ENCODE data around the gene TLK1.
"Not testable (repeated sequence)": the region's sequence is repeated elsewhere in the genome, so short reads cannot be mapped to it uniquely, and the experiment has no call there.

Gene TLK1

DNA sequence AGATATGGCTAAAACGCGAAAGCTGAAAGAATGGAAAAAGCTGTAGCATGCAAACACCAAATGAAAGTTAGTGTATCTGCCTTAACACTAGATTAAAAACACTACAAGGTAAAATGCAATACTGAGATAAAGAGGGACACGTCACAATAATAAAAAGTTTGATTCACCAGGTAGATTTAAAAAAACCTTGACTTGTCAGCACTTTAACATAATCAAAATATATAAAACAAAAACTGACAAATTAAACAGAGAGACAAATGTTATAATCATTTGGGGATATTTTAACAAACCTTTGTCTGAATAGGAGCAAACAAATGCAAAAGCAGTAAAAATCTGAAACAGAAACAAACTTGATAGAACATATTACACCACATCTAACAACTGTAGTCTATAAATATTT, 18.3 kb downstream of the TLK1 start:
- no peak for DNase-seq

DNA sequence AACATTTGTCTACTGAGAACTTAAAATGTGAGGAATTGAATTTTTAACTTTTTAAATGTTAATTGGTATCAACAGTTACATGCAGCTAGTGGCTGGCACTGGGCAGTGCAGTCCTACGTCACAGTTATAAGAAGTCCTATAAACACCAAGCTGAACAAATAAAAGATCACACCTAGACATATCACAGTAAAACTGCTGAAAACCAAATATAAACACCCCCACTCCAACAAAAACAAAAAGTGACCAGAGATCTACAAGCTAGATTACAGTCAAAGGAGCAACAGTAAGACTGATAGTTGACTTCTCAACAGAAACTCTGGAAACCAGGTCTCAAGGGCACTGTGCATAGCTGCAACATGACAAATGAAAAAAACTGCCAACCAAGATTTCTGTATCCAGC, 19.4 kb downstream of the TLK1 start:
- peak; percentile 45 for DNase-seq

DNA sequence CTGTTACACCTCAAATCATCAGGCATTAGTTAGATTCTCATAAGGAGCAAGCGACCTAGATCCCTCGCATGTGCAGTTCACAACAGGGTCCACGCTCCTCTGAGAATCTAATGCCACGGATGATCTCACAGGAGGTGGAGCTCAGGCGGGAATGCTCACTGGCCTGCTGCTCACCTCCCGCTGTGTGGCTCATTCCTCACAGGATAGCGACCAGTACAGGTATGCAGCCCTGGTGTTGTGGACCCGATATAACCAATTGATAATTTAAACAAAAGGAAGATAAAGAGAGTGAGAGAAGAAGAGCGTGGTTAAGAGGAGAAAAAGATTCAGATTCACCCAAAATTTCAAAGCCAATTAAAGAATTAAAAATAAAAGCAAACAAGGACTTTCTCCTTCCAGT, 20.8 kb downstream of the TLK1 start:
- no peak for DNase-seq

DNA sequence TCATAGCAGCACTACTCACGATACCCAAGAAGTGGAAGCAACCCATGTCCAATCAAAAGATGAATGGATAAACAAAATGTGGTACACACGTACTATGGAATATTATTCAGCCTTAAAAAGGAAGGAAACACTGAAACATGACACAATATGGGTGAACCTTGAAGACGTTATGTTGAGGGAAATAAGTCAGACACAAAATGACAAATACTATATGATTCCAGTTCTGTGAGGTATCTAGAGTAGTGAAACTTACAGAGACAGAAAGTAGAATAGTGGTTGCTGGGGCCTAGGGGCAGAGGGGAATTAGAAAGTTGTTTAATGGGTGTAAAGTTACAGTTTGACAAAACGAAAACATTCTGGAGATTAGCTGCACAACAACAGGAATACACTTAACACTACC, 24.7 kb downstream of the TLK1 start:
- DNase-seq, result no peak

DNA sequence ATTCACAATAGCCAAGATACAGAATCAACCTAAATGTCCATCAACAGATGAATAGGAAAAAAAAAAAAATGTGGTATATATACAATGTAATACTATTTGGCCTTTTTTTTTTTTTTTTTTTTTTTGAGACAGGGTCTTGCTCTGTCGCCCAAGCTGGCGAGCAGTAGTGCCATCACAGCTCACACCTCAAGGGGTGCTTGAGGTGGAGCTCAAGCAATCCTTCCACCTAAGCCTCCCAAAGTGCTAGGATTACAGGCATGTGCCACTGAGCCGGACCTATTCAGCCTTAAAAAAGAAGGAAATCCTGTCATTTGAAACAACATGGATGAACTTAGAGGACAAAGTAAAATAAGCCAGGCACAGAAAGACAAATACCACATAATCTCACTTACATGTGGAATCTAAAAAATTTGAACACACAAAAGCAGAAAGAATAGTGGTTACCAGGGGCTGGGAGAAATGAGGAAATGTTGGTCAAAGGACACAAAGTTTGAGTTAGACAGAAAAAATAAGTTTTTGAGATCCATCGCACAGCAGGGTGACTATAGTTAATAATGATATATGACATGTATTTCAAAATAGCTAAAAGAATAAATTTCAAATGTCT, 26.0 kb downstream of the TLK1 start:
- peak; percentile 45 for DNase-seq

DNA sequence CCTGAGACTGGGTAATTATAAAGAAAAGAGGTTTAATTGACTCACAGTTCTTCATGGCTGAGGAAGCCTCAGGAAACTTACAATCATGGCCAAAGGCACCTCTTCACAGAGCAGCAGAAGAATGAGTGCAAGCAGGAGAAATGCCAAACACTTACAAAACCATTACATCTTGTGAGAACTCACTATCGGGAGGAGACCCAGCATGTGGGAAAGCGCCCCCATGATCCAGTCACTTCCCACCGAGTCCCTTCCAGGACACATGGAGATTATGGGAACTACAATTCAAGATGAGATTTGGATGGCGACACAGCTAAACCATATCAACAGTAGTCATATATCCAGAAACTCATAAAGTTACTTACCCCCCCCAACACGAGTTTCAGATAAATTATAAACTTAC, 28.6 kb downstream of the TLK1 start:
- DNase-seq, result no peak

DNA sequence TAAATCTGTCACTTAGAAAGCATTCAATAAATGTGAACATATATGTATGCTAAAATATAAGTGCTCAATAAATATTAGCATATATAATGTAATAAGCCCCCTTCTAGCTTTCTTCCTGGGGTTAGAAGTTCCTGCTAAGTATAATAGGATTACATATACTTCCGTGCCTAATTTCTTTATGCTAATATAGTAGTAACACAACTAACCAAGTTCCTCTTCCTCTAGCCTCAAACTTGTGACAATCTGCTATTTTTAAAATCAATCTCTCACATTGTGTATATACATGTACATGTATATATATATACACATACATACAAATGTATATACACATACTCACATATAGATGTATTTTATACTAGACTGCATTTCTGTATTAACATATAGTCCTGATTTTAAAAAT, 32.2 kb downstream of the TLK1 start:
- DNase-seq, result no peak

DNA sequence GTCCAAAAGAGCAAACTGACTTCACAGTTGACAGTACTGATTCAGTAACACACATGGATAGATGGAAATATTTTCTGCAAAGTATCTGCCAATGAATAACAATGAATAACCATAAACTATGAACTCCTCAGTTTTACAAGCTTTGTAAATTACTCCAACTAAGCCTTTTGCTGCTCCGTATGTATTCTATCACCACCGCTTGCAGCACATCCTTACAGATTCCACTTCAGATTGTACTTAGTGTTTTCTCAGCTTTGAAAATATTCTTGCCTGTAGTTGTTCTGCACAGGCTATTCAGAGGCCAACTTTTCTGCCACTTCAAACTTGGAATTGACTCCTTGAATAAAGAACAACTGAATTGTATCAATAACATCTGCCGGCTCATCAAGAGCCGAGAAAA, 36.2 kb downstream of the TLK1 start:
- DNase-seq, result no peak

DNA sequence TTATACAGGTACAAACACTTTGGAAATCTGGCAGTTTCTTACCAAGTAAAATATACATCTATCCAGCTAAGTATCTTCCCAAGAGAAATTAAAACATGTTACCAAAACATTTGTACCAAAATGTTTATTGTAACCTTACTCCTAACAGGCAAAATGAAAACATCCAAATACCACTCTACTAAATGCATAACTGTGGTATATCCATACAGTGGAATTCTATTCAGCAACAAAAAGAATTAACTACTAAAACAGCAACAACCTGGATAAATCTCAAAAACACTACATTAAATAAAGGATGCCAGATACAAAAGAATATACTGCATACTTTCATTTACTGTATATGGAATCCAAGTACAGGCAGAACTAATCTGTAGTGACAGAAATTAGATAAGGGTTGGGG, 51.1 kb downstream of the TLK1 start:
- DNase-seq, result no peak

DNA sequence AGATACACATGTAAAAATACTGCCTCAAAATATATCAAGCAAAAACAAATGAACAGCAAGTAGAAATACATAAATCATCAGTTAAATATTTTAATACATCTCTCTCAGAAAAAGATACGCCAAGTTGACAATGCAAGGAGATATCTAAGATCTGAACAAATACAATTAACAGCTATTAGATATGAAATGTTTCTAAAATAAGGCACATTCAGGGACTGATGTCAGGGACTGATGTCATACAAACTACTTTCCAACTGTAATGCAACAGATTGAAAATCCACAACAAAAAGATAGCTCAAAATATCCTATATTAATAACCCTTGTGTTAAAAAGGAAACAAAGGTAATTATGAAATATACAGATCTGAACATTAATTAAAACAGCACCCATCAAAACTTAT, 51.7 kb downstream of the TLK1 start:
- DNase-seq, result no peak

DNA sequence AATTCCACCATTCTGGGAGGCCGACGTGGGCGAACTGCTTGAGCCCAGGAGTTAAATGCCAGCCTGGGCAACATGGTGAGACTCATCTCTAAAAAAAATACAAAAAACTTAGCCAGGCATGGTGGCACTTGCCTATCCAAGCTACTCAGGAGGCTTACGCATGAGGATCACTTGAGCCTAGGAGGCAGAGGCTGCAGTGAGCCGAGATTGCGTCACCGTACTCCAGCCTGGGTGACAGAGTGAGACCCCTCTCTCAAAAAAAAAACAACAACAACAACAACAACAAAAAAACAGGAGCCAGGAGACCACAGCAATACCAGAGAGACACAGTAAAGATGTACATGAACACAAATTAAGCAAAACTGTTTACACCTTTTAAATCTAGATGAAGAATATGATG, 52.9 kb downstream of the TLK1 start:
- no peak for DNase-seq

DNA sequence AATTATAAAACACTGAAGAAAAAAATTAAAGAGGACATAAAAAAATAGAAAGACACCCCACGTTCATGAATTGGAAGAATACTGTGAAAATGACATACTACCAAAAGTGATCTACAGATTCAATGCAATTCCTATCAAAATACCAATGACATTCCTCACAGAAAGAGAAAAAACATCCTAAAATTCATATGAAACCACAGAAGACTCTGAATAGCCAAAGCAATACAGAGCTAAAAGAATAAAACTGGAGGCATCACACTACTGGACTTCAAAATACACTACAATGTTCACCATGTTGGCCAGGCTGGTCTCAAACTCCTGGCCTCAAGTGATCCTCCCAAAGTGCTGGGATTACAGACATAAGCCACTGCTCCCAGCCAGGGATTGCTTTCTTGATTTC, 56.3 kb downstream of the TLK1 start:
- peak; percentile 52 for DNase-seq

DNA sequence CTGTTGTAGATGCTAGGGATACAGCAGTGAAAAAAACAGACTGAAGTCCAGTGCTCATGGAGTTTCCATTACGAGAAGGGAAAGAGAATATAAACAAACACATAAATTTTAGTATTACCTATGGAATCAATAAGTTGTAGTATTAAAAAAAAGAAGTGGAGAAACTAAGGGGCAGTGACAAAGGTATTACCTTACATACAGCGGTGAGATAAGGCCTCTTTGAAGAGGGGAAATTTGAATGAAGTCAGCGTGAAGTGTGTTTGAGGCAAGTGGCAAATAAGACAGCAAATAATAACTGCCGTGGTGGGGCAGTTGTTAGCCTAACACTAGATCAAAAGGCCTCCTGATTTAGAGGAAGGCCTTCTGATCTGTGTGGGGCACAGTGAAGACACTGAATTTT, 57.9 kb downstream of the TLK1 start:
- DNase-seq, result no peak

DNA sequence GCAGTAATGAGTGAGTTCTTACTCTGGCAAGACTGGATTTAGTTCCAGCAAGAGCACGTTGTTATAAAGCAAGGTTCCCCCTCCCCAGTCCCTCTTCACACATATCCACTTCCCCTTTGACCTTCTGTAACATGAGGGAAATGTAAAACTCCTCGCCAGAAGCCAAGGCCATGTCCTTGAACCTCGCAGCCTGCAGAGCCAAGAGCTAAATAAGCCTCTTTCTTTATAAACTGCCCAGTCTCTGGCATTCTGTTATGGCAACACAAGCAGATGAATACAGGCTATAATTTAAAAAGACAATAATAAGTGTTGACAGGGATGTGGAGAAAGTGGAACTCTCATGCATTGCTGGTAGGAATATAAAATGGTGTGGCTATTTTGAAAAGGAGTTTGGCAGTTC, 60.3 kb downstream of the TLK1 start:
- DNase-seq, result no peak

DNA sequence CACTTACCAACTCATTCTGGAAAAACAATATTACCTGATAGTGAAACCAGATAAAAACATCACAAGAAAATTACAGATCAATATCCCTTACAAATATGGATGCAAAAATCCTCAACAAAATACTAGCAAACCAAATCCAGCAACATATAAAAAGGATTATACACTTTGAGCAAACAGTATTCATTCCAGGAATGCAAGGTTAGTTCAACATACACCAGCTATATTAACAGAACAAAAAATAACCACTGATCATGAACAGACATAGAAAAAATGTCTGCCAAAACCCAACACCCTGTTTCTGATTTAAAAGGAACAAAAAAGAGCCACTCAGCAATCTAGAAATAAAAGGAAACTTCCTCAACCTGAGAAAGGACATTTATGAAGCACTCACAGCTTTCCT, 62.1 kb downstream of the TLK1 start:
- DNase-seq, result no peak

DNA sequence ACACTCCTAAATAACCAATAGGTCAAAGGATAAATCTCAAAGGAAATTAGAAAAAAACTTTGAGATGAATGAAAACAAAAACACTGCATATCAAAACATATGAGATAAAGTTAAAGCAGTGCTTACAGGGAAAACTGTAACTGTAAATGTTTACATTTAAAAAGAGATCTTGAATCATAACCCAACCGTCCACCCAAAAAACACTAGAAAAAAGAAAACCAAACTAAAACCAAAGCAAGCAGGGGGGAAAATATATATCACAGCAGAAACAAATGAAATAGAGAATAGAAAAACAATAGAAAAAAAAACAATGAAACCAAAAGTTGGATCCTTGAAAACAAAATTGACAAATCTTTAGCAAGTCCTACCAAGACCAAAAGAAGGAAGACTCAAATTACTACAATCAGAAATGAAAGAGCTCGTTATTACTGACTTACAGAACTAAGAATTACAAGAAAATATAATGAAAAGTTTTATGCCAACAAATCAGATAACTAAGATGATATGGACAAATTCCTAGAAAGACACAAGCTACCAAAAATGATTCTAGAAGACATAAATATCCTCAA, 65.6 kb downstream of the TLK1 start:
- no peak for DNase-seq

DNA sequence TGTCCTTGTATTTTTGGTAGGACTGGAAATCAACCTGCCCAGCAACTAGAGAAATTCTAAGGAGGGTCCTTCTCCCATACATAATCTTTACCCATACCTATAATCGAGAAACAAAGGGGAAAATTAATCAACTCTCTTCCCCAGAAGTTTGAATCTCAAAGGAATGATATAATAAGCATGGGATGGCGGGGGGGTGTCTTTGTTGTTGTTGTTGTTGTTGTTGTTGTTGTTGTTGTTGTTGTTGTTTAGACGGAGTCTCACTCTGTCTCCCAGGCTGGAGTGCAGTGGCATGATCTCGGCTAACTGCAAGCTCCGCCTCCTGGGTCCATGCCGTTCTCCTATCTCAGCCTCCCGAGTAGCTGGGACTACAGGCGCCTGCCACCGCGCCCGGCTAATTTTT, 69.2 kb downstream of the TLK1 start:
- DNase-seq, result not testable (repeated sequence)

DNA sequence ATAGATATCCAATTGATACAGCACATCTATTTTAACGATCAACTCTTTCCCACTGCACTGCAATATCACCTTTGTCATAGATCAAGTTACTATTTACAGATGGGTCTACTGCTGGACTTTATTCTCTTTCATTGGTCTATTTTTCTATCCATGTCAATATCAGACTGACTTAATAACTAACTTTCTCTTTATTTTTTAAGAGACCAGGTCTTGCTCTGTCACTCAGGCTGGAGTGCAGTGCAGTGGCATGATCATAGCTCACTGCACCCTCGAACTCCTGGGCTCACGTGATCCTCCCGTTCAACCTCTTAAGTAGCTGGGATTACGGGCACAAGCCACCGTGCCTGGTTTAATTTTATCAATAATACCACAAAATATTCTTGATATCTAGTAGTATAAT, 71.2 kb downstream of the TLK1 start:
- no peak for DNase-seq

DNA sequence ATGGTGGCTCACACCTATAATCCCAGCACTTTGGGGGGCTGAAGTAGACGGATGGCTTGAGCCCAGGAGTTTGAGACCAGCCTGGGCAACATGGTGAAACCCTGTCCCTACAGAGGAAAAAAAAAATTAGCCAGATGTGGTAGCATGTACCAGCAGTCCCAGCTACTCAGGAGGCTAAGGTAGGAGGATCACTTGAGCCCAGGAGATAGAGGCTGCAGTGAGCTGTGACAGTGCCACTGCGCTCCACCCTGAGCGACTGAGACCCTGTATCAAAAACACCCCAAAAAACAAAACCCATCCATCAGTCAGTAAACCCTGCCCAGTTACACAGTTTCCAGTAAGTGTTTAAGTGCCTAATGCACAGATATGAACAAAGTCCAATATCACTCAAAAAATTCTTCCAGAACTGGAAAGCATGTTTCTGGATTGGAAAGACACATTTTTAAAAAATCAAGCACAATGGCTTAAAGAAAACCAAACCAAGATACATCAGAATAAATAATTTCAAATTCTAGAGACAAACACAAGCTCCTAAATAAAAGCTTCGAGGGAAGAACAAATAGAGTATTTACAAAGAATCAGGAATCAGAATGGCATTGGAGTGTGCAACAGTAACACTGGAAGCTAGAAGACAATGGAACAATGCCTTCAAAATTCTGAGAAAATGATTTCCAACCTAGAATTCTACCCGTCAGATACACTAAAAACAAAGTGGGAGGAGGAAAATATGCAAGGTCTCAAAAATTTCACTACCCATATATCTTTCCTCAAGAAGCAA, 72.4 kb downstream of the TLK1 start:
- DNase-seq, result no peak

DNA sequence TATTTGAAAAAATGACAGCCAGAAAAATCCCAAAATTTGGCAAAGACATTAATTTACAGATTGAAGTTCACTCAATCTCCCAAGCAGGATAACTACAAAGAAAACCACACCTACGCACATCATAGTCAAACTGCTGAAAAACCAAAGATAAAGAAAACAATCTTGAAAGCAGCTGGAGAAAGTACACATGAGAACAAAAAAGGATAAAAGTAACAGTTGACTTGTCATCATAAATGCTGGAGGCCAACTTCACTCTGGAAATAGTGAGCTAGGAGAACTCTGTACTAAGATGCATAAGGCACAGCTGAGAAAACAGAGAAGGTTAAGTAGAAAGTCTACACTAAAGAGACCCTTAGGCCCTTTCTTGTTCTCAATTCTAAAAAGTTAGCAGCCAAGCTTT, 73.1 kb downstream of the TLK1 start:
- no peak for DNase-seq

DNA sequence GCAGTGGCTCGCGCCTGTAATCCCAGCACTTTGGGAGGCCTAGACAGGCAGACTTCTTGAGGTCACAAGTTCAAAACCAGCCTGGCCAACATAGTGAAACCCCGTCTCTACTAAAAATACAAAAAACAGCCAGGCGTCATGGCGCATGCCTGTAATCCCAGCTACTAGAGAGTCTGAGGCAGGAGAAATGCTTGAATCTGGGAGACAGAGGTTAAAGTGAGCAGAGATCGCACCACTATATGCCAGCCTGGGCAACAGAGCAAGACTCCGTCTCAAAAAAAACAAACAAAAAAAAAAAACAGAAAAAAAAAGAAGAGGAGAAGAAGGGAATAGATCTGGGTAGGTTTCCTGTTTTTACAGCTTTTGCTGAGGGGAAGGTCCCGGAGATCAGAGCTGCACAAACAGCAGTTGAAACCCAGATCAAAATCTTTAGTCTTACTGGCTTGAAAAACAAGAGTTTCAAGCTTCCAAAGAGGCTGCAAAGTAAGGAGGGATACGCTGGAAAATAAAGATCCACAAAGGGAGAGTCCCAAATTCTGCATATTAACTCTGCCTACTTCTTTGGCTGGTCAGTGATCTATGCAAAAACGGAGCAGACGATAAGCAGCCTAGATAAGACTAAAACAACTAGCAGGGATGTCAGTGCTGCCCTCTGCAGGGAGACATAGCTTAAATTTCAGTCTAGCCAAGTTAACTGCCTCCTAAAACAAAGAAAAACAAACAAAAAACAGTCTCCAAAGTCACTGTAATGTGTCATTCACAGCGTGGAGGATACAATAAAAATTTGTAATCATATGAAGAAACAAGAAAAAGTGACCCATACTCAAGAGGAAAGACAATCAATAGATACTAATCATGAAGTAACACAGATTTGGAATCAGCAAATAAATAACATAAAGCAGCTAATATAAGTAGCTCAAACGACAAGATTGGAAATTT, 74.1 kb downstream of the TLK1 start:
- DNase-seq, result peak; percentile 54

DNA sequence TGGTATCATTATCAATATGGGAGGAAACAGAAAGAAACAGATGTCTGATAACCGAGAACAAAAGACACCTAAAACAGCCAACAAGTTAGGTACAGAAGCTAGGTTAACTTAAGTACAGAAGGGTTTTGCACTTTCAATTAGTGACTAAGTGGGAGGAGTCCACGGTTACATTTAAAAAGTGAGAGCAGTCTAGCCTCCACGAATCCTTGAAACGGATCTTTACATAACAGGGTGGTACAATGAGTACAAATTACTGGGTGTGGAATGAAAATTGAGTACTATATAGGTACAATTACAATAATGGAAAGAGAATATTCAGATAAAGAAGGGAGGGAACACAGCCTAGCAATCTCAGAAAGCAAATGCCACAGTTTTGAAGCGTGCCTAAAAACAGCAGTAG, 76.6 kb downstream of the TLK1 start:
- DNase-seq, result no peak

DNA sequence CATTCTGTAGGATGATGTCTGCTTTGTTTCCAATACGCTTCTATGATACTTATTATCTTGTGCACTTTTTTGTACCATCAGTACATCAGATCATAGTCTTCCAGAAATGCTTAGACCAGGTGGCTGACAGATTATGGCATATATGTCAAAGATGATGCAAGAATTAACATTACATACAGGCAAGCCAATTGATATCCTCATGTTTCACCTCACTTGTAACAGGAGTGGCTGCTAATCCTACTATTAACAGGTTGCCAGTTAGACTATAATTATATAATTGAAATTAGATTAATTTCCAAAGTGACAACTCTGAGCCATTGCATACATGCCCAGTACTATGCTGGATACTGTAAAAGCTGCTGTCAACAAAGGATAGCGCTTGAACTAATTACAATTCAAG, 77.2 kb downstream of the TLK1 start:
- no peak for DNase-seq
